Suprapubic skin (tissue), 3 donors: ENCODE data around the gene ZNF490.

Experiments
- CTCF ChIP-seq, 2 donors: fragments of 200-600 bp in 1 of 2; fragments of 450-650 bp in 1 of 2; sonication (generic) in 1 of 2; IDR thresholded peaks; one replicate each; pipeline ENCODE4 v1.5.1; 2016 to 2019; ENCODE audit warnings: antibody characterized with exemption in 2 of 2, mild to moderate bottlenecking in 1 of 2, moderate library complexity in 1 of 2
- POLR2A ChIP-seq, 2 donors: fragments of 450-650 bp; IDR thresholded peaks; one replicate each; pipeline ENCODE4 v1.6.1; 2017; ENCODE audit warnings: antibody characterized with exemption in 2 of 2, mild to moderate bottlenecking in 2 of 2, moderate library complexity in 2 of 2

DNA sequence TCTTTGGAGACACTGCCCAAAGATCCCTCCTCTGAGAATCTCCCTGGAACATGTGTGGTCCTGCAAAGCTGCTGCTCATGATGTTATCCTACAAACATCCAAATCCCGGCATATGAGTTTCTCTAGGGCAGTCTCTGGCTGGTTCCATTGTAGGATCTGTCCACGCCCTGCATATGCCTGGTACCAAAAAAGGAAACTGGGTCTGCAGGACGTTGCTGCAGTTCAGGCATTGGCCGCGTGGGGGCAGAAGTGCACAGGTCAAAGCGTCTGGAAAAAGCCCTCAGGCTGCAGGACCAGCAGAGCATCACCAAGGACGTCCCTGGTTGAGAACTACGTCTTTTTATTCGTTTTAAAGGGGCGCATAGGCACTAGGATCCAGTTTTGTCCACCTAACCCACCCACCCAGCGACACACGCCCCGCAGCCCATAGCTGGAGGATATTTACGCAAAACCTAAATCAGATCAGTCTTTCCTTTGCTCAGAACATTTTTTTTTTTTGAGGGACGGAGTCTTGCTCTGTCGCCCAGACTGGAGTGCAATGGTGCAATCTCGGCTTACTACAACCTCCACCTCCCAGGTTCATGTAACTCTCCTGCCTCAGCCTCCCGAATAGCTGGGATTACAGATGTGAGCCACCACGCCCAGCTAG lies 46.5 kb downstream of the ZNF490 start:
- TF ChIP-seq POLR2A (IDR thresholded peaks at IDR 0.05) (no peak), CTCF (IDR thresholded peaks at IDR 0.05) (peak; percentile 83 to 93)
